ENCODE data around the gene FRK.
A peak's percentile ranks its signal among the peaks of the same experiment; 100 is the strongest.
"Not testable (repeated sequence)": the region's sequence is repeated elsewhere in the genome, so short reads cannot be mapped to it uniquely, and the experiment has no call there.

Gene FRK

GRCh38 chr6:116073765-116074440 is 13.2 kb upstream of the FRK start:
- no peak for DNase-seq (ENCODE audit: low spot score)

DNA sequence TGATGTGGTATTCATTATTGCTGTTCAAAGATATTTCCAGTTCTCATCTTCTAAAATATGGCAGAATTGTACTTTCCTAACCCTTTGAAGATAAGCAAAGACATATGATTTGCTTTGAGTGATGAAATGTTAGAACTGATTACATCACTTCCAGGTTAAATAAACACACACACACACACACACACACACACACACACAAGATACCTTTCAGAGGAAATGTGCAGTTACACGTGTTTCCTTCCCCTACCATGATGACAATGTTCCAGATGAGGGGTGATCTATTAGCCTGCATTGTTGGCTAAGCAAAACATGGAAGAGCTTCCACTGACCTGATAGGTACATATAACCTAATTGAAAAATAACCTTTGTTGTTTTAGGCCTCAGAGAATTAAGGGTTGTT is 11.7 kb upstream of the FRK start:
- DNase-seq (ENCODE audit: low spot score) = no peak

GRCh38 chr6:116070616-116071389 is 10.1 kb upstream of the FRK start:
- no peak for DNase-seq (ENCODE audit: low spot score)

DNA sequence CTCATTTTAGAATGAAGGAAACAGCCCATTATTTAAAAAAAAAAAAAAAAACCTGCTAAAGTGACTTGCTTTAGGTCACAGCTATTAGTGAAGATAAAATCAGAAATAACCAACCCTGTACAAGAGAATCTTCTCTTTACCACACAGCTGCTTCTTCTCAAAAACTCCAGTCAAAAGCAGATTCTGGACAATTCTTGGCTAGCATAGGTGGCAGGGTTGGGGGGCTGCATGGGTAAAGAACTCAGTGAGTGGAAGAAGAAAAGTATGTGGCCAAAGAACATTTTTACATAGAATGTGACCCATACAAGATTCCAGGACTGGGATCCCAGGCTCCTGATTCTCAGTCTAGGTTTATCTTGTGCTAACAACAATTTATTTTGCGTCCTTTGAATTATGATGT is 9.4 kb upstream of the FRK start:
- no peak for DNase-seq (ENCODE audit: low spot score)

GRCh38 chr6:116066789-116067188 is 6.1 kb upstream of the FRK start:
- DNase-seq (ENCODE audit: low spot score) = no peak

DNA sequence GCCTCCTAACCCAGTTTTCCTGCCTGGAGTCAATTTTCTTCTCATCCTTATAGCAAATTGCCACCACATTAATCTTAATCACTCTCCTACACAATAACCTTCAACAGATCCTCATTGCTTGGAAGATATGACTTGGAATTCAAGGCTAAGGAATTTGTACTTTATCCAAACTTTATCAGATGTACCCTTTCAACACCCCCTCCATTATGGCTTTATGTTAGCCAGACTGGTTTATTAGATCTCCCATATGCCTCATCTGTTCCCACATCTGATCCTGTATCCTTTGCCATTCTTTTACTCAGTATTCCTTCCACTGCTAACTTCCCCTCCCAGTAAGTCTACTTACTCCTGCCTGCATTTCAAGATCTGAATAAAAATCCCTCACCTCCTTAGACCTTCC is 4.0 kb upstream of the FRK start:
- DNase-seq (ENCODE audit: low spot score) = no peak

- DNase-seq (ENCODE audit: low spot score) = no peak
Observed at GRCh38 chr6:116062496-116062895, 1.8 kb upstream of the FRK start.

- peak; percentile 3 for DNase-seq (ENCODE audit: low spot score)
Observed at GRCh38 chr6:116059713-116060571, 749 bp downstream of the FRK start.

DNA sequence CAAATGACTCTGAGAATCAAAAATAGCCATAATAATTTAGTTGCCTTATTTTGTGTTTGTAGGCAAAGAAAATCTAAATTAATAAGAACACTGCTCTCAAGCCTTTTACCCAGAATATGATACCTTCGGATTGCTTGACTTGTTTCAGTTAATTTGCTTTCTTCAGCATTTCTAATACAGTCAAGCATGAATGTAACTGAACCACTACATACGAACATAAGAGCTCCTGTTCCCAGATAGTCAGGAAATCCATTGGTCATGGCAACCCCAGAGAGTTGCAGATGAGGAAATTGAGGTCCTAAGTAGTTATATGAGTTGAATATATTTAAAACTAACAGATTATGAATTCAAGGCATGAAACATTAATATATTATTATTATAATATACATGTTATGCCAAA is 2.9 kb downstream of the FRK start:
- DNase-seq (ENCODE audit: low spot score) = no peak

DNA sequence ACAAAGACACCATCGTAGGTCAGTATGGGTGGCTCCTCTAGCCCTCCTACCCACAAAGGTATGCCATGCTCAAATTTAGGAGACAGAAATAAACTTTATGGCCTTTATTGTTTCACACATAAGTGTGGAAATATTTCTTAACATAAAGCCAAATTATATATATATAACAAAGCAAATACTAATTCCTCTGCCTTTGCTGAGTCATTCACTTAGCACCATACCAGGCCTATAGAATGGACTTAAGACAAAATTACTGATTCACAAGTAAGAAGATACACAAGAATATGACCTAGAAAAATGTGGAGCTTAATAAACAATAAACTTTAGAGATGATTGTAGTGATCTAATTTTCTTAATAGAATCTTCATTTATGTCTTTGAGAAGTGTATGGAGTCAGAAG is 5.2 kb downstream of the FRK start:
- no peak for DNase-seq (ENCODE audit: low spot score)

- DNase-seq (ENCODE audit: low spot score) = no peak
Observed at GRCh38 chr6:116051244-116051643, 9.4 kb downstream of the FRK start.

DNA sequence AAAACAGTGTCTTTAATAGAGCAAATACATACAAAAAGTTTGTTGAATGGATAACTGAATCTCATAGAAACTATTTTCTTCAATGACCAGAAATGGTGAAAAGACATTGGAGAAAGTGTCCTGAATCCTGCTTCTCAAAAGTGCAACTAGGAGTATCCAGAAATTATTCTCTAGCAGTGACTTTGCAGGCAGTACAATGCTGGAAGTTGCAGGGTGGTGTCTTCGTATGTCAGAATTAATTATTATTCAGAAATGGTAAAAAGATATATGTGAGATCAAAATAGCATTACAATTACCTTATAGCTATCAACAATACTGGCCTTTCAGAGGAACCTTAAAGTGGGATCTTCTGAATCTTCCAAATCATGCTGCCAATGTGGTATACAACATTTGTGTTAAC is 10.0 kb downstream of the FRK start:
- no peak for DNase-seq (ENCODE audit: low spot score)

- DNase-seq (ENCODE audit: low spot score) = no peak
Observed at GRCh38 chr6:116049321-116049720, 11.4 kb downstream of the FRK start.

- DNase-seq (ENCODE audit: low spot score) = no peak
Observed at GRCh38 chr6:116047173-116047933, 13.3 kb downstream of the FRK start.

- no peak for DNase-seq (ENCODE audit: low spot score)
Observed at GRCh38 chr6:116046737-116047136, 14.0 kb downstream of the FRK start.

DNA sequence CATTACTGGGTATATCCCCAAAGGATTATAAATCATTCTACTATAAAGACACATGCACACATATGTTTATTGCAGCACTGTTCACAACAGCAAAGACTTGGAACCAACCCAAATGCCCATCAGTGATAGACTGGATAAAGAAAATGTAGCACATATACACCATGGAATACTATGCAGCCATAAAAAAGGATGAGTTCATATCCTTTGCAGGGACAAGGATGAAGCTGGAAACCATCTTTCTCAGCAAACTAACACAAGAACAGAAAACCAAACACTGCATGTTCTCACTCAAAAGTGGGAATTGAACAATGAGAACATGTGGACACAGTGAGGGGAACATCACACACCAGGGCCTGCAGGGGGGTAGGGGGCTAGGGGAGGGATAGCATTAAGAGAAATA is 14.4 kb downstream of the FRK start:
- DNase-seq (ENCODE audit: low spot score) = not testable (repeated sequence)

- DNase-seq (ENCODE audit: low spot score) = no peak
Observed at GRCh38 chr6:116041934-116042333, 18.8 kb downstream of the FRK start.

DNA sequence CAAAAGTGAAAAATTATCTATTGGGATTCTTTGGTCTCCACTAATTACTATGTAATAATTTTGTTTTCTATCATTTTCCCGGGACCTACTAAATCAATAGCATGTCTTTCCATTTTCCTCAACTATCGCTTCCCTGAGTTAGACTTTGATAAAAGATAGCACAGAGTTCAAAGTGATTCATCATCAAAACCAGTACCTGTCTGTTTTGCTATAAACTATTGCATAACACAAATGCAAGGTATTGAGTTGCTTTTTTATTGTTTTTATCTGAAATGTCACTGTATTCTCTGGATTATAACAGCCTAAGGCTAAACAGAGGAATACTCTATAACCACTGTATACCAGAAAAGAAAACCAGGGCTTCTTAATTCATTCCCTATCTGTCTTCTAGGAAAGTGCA is 19.7 kb downstream of the FRK start:
- DNase-seq (ENCODE audit: low spot score) = no peak

GRCh38 chr6:116036885-116037284 is 23.8 kb downstream of the FRK start:
- DNase-seq (ENCODE audit: low spot score) = no peak

- DNase-seq (ENCODE audit: low spot score) = no peak
Observed at GRCh38 chr6:116036075-116036773, 24.5 kb downstream of the FRK start.

DNA sequence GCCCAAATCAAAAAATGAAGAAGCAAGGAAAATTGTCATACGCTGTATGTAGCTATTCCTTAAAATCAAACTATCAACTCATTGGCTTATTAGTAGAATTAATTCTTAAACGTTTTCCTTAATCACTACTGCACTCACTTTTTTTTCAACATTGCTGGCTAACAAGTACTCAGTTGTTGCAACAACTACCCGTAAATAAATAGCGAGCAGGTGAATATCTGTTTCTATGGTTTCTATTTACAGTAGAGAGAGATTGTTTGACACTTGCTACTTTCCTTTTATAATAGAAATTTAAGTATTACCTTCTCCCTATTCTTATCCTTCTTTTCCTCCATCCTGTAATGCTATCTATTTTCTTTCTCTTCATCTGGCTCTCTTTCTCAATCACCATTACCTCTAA is 25.1 kb downstream of the FRK start:
- DNase-seq (ENCODE audit: low spot score) = no peak

GRCh38 chr6:116034327-116034726 is 26.4 kb downstream of the FRK start:
- peak; percentile 21 for DNase-seq (ENCODE audit: low spot score)
